Activated T-cell treated with anti-CD3 and anti-CD28 coated beads, Interleukin-2, amount 50 U/mL, for 4 hours (primary cell): ENCODE results near the gene CIBAR2. TPM values are rescaled to one million over a fixed set of nuclear protein-coding genes. Genes with fewer than 3 reads are reported as not detected.
"Not testable (repeated sequence)": the region's sequence is repeated elsewhere in the genome, so short reads cannot be mapped to it uniquely, and the experiment has no call there.

Source experiments
- ATAC-seq, 2 donors: fragments of 200-7000 bp; cut with Tn5 transposase; one replicate each; pipeline ENCODE4 v1.10.0; 2021
- DNase-seq: peaks from one replicate; pipeline ENCODE4 v3.0.0-alpha.2; 2020
- H3K27me3 Mint-ChIP-seq: one replicate; pipeline ENCODE4 v1.8.0; 2021; ENCODE audit warnings: low read depth, mixed read lengths
- H3K36me3 Mint-ChIP-seq: one replicate; pipeline ENCODE4 v1.8.0; 2022; ENCODE audit warnings: mixed read lengths; ENCODE audit not compliant: insufficient read depth
- H3K4me1 Mint-ChIP-seq: one replicate; pipeline ENCODE4 v1.8.0; 2021; ENCODE audit warnings: low read depth, mixed read lengths
- H3K4me3 Mint-ChIP-seq: one replicate; pipeline ENCODE4 v1.8.0; 2021; ENCODE audit warnings: mild to moderate bottlenecking, moderate library complexity, mixed read lengths
- H3K9me3 Mint-ChIP-seq: one replicate; pipeline ENCODE4 v1.8.0; 2021; ENCODE audit warnings: mixed read lengths
- total RNA-seq, 3 donors: library from RNA; stranded (reverse); gene quantifications; one replicate each; pipeline ENCODE4 v1.2.1, GENCODE V29; 2021

Gene CIBAR2
- total RNA-seq, 3 donors from 2014 or later, result not detected

DNA sequence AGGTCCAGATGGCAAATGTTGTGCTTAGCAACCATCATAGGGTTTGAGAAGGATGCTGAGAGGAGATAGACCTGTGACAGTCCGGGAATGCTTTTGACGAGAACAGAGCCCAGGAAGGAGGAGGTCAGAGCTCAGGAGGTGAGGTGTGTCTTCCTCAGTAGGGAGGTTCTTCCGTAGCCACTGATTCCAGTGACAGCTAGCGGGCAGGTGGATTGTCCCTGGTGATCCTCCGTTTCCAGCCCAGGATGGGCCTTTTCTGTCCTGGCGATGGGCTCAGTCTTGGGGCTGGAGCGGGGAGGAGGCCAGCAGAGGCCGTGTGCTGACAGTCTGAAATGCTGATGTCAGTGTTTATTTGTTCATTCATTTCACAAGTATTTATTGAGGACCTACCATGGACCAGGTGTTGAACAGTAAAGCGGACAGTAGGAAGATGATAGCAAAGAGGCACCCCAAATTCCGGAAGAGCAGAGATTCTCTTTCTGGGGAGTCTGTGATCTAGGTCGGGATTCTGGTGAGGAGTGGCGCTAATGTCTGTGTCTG, 45.9 kb downstream of the CIBAR2 start:
- DNase-seq (no peak), ATAC-seq (no peak)
- Mint-ChIP-seq H3K9me3 (no peaks in the 10 kb centered on the region), H3K27me3 (no peaks in the 10 kb centered on the region), H3K4me1 (peaks cover 3% of the 10 kb centered on the region), H3K4me3 (no peak overlapping the region), H3K36me3 (peaks cover 13% of the 10 kb centered on the region)

DNA sequence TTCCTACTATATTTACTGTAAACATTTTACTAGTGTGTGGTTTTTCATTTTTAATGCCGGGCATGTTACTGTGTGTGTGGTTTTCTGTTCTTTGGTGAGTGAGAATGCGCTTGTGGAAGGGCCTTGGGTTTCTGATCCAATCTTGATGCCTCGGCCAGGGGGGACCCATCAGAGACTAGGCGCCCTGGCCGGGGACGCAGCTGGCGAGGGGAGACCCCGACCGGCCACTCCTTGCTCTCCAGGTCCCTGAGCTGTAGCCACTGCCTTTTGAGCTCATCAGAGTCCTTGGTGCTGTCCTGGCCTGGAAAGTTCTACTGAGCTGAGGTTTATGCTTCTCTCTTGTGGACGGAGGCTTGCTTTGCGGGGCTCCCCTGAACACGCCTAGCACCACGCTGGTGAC, 47.2 kb downstream of the CIBAR2 start:
- H3K27me3 Mint-ChIP-seq, result no peaks in the 10 kb centered on the region
- peaks cover 9% of the 10 kb centered on the region for H3K36me3 Mint-ChIP-seq
- ATAC-seq (no peak), DNase-seq (no peak)
- H3K9me3 Mint-ChIP-seq, result no peaks in the 10 kb centered on the region
- no peak overlapping the region for H3K4me3 Mint-ChIP-seq
- peaks cover 3% of the 10 kb centered on the region for H3K4me1 Mint-ChIP-seq

DNA sequence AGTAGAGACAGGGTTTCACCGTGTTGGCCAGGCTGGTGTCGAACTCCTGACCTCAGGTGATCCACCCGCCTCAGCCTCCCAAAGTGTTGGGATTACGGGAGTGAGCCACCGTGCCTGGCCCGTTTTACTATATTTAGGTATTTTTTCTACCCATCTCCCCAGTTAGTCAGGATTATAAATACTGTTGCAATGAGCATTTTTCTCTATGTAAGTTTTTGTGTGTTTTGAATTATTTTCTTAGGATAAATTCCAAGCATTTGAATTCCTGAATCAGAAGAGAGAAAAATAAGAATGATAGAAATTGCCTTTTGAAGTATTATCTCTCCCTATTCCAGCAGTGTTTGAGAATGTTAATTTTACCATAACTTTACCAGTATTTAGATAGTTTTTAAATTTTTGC, 48.1 kb downstream of the CIBAR2 start:
- no peak for DNase-seq
- ATAC-seq, result no peak
- Mint-ChIP-seq H3K4me3 (no peak overlapping the region), H3K36me3 (peaks cover 5% of the 10 kb centered on the region), H3K9me3 (no peaks in the 10 kb centered on the region), H3K4me1 (peaks cover 3% of the 10 kb centered on the region), H3K27me3 (no peaks in the 10 kb centered on the region)

DNA sequence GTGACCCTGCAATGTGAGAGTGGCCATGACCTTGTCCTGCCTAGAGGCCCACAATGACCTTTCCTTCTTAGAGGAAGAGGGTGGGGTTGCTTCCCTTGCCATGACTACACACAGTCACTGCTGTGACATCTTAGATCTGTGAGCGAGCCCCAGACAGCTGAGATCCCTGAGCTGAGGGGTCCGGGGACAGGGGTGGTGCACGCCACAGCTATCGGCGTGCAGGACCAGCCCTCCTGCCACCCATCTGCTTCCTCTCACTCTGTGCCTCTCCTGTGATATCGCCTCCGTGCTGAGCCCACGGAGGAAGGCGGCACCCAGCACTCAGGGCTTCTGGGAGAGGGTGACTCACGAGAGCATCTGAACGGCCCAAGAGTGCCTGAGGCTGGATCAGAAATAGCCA, 49.4 kb downstream of the CIBAR2 start:
- DNase-seq, result no peak
- no peak overlapping the region for H3K4me3 Mint-ChIP-seq
- peaks cover 5% of the 10 kb centered on the region for H3K4me1 Mint-ChIP-seq
- no peaks in the 10 kb centered on the region for H3K27me3 Mint-ChIP-seq
- peaks cover 3% of the 10 kb centered on the region for H3K36me3 Mint-ChIP-seq
- no peak for ATAC-seq
- H3K9me3 Mint-ChIP-seq, result no peaks in the 10 kb centered on the region

GRCh38 chr16:85062323-85062722, 49.9 kb downstream of the CIBAR2 start:
- Mint-ChIP-seq H3K9me3 (no peaks in the 10 kb centered on the region), H3K27me3 (no peaks in the 10 kb centered on the region), H3K4me3 (no peak overlapping the region), H3K36me3 (peaks cover 3% of the 10 kb centered on the region), H3K4me1 (peaks cover 11% of the 10 kb centered on the region)
- ATAC-seq (no peak), DNase-seq (no peak)

DNA sequence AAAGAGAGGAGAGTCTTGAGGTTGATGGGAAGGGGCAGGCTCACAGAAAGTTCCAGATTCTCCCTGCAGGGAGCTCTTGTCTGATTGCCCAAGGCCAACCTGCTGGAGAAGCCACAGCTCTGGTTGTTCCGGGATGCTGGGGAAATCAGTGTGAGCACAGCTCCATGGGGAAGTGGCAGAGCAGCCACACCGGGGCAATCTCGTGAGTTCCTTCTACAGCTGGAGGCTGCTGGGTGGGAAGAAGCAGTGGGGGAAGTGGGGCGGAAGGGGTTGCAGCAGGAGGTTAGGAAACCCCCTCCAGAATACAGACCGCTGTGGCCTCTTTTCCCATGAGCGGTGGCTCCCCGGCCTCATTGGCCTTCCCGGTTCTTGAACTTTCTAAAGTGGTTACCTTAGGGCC, 50.7 kb downstream of the CIBAR2 start:
- H3K36me3 Mint-ChIP-seq, result peaks cover 3% of the 10 kb centered on the region
- H3K4me3 Mint-ChIP-seq, result no peak overlapping the region
- H3K27me3 Mint-ChIP-seq, result no peaks in the 10 kb centered on the region
- peak in 1 of 2 donors; percentile 18 for ATAC-seq
- no peak for DNase-seq
- no peaks in the 10 kb centered on the region for H3K9me3 Mint-ChIP-seq
- peaks cover 18% of the 10 kb centered on the region for H3K4me1 Mint-ChIP-seq

DNA sequence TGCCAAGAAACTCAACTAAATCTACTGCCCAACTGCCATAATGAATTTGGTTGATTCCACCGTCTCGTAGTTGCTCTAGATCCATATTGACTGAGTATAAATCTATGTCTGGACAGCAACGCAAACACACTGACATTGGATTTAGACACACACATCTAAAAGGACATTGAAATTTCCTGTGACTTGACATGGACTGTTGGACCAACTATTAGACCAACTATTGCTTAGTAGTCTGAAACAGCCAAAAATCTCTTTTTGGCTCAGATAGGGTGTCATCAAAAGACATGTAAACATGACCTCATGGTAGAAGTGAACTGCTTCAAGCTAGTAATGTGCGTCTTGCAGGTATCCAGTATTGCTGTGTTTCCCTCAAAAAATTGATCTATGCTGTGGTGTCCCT, 53.4 kb downstream of the CIBAR2 start:
- no peak for DNase-seq
- no peaks in the 10 kb centered on the region for H3K27me3 Mint-ChIP-seq
- peaks cover 3% of the 10 kb centered on the region for H3K36me3 Mint-ChIP-seq
- H3K4me3 Mint-ChIP-seq, result no peak overlapping the region
- ATAC-seq, result no peak
- no peaks in the 10 kb centered on the region for H3K9me3 Mint-ChIP-seq
- H3K4me1 Mint-ChIP-seq, result peaks cover 38% of the 10 kb centered on the region

GRCh38 chr16:85057948-85058347, 54.3 kb downstream of the CIBAR2 start:
- H3K9me3 Mint-ChIP-seq, result no peaks in the 10 kb centered on the region
- H3K4me1 Mint-ChIP-seq, result peaks cover 38% of the 10 kb centered on the region
- no peaks in the 10 kb centered on the region for H3K27me3 Mint-ChIP-seq
- DNase-seq, result no peak
- ATAC-seq, result no peak
- H3K4me3 Mint-ChIP-seq, result no peak overlapping the region
- H3K36me3 Mint-ChIP-seq, result peaks cover 3% of the 10 kb centered on the region

DNA sequence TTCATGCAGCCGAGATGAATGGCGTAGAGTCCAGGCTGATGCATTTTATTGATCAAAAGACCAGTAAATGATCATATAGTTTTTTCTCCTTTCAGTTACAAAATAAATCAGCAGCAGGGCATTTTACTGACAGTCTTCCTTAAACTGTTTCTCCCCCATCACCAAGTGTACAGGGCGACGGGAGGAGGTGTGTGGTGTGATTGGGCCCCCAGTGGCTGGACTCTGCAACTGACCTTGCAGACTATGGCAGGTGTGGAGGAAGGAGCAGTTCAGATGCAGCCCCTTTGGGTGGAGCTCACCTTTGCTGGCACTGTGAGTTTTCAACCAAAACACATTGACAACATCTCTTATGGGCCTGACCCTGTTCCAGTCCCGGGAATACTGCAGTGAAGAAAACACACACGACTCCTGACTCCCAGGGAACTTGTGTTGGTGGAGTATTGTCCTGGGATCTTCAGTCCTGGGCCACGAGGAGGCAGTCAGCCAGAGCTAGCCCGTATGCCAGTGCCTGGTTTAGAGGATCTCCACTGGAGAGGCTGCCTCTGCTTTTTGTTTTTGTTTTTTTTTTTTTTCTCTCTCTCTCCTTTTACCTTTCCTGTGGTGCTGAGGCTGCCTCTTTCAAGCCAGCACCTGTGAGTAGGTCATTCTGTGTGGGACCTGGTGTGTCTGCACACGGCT, 54.9 kb downstream of the CIBAR2 start:
- H3K36me3 Mint-ChIP-seq, result peaks cover 3% of the 10 kb centered on the region
- ATAC-seq (no peak), DNase-seq (no peak)
- no peaks in the 10 kb centered on the region for H3K27me3 Mint-ChIP-seq
- peaks cover 38% of the 10 kb centered on the region for H3K4me1 Mint-ChIP-seq
- no peaks in the 10 kb centered on the region for H3K9me3 Mint-ChIP-seq
- no peak overlapping the region for H3K4me3 Mint-ChIP-seq

- peaks cover under 1% of the 10 kb centered on the region for H3K36me3 Mint-ChIP-seq
- H3K9me3 Mint-ChIP-seq, result no peaks in the 10 kb centered on the region
- no peaks in the 10 kb centered on the region for H3K27me3 Mint-ChIP-seq
- H3K4me1 Mint-ChIP-seq, result peaks cover 36% of the 10 kb centered on the region
- no peak for DNase-seq
- peak overlapping the region; percentile 51 for H3K4me3 Mint-ChIP-seq
- no peak for ATAC-seq
These were observed 56.0 kb downstream of the CIBAR2 start for GRCh38 chr16:85056211-85056748.

- H3K4me3 Mint-ChIP-seq, result peak overlapping the region; percentile 51
- DNase-seq (peak; percentile 50), ATAC-seq (peak; percentile 93 to 94)
- H3K9me3 Mint-ChIP-seq, result no peaks in the 10 kb centered on the region
- peaks cover 36% of the 10 kb centered on the region for H3K4me1 Mint-ChIP-seq
- H3K36me3 Mint-ChIP-seq, result no peaks in the 10 kb centered on the region
- H3K27me3 Mint-ChIP-seq, result no peaks in the 10 kb centered on the region
These were observed 56.6 kb downstream of the CIBAR2 start for GRCh38 chr16:85055493-85056210.

- H3K4me1 Mint-ChIP-seq, result peaks cover 36% of the 10 kb centered on the region
- no peaks in the 10 kb centered on the region for H3K27me3 Mint-ChIP-seq
- no peak for ATAC-seq
- no peaks in the 10 kb centered on the region for H3K36me3 Mint-ChIP-seq
- peak overlapping the region; percentile 51 for H3K4me3 Mint-ChIP-seq
- no peaks in the 10 kb centered on the region for H3K9me3 Mint-ChIP-seq
- DNase-seq, result no peak
These were observed 57.3 kb downstream of the CIBAR2 start for GRCh38 chr16:85054948-85055492.

DNA sequence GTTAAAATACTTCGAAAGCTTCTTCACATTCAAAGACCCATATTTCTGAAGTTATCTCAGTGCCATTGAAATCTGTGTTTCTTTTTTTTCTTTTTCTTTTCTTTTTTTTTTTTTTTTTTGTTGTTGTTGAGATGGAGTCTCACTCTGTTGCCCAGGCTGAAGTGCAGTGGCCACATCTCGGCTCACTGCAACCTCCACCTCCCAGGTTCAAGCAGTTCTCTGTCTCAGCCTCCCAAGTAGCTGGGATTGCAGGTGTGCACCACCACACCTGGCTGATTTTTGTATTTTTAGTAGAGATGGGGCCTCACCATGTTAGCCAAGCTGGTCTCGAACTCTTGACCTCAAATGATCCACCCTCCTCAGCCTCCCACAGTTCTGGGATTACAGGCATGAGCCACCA, 58.0 kb downstream of the CIBAR2 start:
- not testable (repeated sequence) for ATAC-seq
- peaks cover 36% of the 10 kb centered on the region for H3K4me1 Mint-ChIP-seq

GRCh38 chr16:85052536-85052935, 59.7 kb downstream of the CIBAR2 start:
- Mint-ChIP-seq H3K27me3 (no peaks in the 10 kb centered on the region), H3K4me1 (peaks cover 32% of the 10 kb centered on the region), H3K4me3 (no peak overlapping the region), H3K9me3 (no peaks in the 10 kb centered on the region), H3K36me3 (peaks cover 2% of the 10 kb centered on the region)
- no peak for DNase-seq
- no peak for ATAC-seq

More for the DNA sequence above, 58.0 kb downstream of the CIBAR2 start:
- not testable (repeated sequence) for H3K36me3 Mint-ChIP-seq, H3K4me3 Mint-ChIP-seq, DNase-seq, H3K9me3 Mint-ChIP-seq, H3K27me3 Mint-ChIP-seq
